T47D (cell line): ENCODE data around the gene BRD3.
"Not testable (repeated sequence)": the region's sequence is repeated elsewhere in the genome, so short reads cannot be mapped to it uniquely, and the experiment has no call there.

Experiments used
- DNase-seq, 2 experiments: peaks; one replicate each; pipeline versions ENCODE4 v3.0.0 to v3.0.0-alpha.2; 2011 to 2012; ENCODE audit warnings: low read depth in 1 of 2, low spot score in 1 of 2
- JUND ChIP-seq: IDR thresholded peaks from 2 replicates; pipeline ENCODE4 v1.6.1; 2012; ENCODE audit warnings: low read depth
- in situ Hi-C: cut with HindIII; loops from 2 replicates; pipeline ENCODE4 v1.10.0; 2016; ENCODE audit warnings: low sequenced_read_pairs, low pct_unique_long_range_greater_than_20kb

The BRD3 gene

DNA sequence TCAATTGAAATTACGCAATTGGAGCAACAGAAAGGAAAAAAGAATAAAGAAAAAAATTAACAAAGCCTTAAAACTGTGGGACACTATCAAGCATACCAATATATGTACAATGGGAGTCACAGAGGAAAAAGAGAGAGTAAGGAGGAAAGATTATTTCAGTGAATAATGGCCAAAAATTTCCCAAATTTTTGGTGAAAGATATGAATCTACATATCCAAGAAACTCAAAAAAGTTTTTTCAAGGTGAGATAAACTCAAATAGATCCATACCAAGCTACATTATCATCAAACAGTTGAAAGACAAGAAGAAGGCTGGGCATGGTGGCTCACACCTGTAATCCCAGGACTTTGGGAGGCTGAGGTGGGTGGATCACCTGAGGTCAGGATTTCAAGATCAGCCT lies 8.8 kb upstream of the BRD3 start:
- in situ Hi-C loops = no loop called here
- TF ChIP-seq JUND = no peak
- DNase-seq = no peak

DNA sequence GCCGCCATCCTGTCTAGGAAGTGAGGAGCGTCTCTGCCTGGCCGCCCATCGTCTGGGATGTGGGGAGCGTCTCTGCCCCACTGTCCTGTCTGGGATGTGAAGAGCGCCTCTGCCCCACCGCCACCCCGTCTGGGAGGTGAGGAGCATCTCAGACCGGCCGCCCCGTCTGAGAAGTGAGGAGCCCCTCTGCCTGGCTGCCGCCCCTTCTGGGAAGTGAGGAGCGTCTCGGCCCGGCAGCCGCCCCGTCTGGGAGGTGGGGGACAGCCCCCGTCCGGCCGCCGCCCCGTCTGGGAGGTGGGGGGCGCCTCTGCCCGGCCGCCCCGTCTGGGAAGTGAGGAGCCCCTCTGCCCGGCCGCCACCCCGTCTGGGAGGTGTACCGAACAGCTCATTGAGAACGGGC lies 7.9 kb upstream of the BRD3 start:
- DNase-seq, in situ Hi-C loops: not testable (repeated sequence)

DNA sequence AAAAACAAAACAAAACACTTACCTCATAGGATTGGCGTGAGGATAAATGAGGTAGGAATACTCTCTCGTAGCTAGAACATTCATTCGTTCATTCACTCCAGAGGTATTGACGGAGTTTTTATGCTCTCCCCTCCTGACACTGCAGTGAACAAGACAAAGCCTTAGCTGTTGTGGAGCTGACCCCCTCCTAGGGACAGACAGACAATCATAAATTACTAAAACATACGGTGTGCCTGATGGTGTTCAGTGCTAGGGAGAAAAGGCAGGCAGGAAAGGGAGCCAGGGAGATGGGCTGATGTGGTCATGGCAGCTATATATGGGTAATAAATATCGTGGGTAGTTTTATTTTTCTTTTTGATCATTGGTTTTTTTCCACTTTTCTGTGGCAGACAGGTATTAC lies 5.7 kb upstream of the BRD3 start:
- DNase-seq = peak in 1 of 2 experiments; percentile 11
- no peak for TF ChIP-seq JUND
- in situ Hi-C loops = no loop called here

DNA sequence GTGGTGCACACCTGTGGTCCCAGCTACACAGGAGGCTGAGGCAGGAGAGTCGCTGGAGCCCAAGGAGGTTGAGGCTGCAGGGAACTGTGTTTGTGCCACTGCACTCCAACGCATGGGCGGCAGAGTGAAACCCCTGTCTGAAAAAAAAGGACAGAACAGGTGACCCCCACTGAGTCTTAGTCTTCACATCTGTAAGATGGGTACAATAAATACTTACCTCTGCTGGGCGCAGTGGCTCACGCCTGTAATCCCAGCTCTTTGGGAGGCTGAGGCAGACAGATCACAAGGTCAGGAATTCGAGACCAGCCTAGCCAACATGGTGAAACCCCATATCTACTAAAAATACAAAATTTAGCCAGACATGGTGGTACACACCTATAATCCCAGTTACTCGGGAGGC lies 4.9 kb upstream of the BRD3 start:
- DNase-seq, in situ Hi-C loops: not testable (repeated sequence)

DNA sequence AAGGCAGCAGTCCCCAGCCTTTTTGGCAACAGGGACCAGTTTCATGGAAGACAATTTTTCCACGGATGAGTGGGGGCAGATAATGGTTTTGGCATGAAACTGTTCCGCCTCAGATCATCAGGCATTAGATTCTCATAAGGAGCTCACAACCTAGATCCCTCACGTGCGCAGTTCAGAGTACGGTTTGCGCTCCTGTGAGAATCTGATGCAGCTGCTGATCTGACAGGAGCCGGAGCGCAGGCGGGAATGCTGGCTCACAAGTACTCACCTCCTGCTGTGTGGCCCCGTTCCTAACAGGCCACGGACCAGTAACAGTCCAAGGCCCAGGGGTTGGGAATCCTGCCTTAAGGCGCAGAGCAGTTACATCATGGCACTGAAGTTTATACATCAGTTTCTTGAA lies 3.3 kb upstream of the BRD3 start:
- in situ Hi-C loops = no loop called here
- TF ChIP-seq JUND = no peak
- no peak for DNase-seq

DNA sequence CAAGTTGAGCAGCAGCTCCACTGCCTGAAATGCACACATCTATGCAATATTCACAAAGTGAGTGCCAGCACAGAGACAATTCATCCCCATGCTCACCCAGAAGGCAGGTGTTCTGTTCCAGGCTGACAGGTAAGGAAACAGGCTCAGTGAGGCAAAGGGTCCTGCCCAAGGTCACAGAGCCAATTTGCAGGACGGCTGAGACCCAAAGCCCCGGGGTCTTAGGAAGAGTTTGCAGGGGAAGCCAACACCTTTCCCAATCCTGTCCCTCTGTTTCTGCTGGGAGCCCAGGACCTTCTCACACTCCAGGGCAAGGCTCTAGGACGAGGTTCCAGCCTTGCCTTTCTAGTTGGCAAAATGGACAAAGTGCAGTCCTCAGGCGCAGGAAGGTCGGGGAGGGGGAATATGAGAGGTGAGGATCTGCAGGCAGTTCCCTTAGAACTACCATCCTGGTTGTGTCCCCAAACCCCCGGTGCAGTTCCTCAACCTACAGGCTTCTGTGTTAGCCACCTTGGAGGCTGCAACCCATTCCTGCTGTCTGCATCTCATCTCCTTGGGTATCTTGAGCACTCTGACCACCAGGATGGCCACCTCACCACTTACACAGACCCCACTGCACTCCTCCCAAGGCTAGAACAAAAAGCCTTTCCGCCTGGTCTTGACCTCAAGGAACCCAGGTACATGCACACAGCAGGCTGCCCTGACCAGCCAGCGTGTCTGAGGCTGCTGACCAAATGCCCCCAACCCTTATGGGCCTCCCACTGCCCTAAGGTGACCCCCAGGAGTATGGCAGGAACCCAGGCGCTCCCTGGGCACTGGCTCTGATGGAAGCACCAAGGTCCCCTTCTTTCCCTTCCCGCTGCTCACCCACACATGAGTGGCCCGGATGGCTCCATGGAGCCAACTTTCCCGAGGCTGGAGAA lies 1.9 kb upstream of the BRD3 start:
- no peak for TF ChIP-seq JUND

DNA sequence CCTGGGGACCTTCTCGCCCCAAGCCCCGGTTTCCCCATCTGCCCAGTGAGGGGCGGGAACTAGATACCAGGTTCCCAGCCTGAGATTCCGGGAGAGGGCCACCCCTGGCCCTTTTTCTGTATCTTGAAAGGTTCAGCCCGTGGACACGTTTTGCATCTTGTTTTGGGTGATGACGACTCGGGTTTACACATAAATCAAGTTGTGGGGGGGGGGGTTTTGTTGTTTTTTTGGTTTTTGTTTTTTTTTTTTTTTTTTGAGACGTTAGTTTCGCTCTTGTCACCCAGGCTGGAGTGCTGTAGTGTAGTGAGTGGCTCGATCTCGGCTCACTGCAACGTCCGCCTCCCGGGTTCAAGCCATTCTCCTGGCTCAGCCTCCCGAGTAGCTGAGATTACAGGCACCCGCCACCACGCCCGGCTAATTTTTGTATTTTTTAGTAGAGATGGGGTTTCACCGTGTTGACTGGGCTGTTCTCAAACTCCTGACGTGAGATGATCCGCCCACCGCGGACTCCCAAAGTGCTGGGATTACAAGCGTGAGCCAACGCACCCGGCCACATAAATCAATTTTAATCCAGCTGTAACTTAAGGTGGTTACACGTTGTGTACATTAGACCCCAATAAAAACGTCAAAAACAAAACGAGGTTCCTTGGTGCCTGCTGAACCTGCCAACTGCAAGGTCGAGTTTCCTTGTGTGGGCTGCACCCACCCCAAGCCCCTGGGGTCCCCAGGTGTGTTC lies 1.1 kb upstream of the BRD3 start:
- TF ChIP-seq JUND = no peak
- DNase-seq = peak in 1 of 2 experiments; percentile 56
- in situ Hi-C loops = no loop called here

More for the DNA sequence above, 1.9 kb upstream of the BRD3 start:
- no peak for DNase-seq
- in situ Hi-C loops = no loop called here

DNA sequence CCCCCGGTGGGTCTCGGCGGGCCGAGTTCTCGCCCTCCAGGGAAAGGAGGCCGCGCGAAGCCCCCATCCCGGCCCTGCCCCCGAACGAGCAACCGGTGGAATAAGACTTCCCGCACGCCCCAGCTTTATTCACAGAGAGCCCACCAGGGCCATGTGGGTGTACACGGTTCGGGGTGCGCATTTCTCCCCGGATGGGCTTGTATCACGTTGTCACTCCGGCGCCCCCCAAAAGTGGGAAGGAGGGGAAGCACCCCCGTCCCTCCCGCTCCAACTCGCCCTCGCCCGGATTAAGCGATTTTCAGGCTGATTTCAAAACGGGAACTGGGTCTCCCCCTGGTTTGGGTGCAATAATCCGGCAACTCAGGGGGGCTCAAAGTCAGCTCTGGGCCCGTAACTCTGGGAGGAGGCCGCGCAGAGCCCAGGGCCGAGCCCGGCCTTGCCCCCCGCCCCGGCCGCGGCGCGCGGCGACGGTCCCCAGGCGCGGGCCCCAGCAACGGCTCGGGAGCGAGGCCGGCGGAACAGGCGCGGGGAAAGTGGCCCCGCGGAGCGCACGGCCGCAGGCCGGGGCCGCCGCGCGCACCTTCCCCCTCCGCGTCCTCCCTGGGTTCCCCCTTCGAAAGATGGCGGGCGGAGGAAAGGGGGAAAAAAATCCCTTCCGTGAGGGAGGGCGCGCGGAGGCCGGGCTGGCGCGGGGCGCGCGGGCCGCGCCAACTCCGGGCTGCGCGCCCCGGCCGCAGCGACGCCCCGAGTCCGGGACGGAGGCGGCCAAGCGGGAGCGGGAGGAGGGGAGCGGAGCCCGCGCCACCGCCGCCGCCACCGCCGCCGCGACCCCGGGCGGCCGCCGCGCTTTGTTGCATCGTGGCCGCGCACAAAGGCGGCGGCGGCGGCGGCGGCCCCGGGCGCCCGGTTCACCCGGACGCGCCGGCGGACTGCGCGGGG lies 644 bp downstream of the BRD3 start:
- peak in 1 of 2 experiments; percentile 36 for DNase-seq
- TF ChIP-seq JUND = no peak
- in situ Hi-C loops = no loop called here

DNA sequence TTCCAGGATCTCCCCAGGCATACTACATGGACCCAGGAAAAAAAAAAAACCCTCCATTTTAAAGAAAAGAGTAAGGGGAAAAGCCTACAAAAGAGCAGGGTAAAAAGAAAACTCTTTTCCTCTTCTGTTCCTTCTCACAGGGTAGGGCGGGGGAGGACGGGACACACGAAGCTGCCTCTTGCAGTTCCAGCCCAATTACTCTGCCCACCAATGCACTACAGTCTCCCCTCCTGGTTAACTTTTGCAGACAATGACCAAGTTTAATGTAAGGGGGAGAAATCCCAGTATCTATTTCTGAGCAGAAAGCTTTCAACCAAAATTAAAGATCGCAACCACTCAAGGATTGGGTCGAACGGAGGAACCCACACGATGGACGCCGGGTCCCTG lies 1.3 kb downstream of the BRD3 start:
- peak in 1 of 2 experiments; percentile 59 for DNase-seq
- TF ChIP-seq JUND = no peak
- in situ Hi-C loops = no loop called here

DNA sequence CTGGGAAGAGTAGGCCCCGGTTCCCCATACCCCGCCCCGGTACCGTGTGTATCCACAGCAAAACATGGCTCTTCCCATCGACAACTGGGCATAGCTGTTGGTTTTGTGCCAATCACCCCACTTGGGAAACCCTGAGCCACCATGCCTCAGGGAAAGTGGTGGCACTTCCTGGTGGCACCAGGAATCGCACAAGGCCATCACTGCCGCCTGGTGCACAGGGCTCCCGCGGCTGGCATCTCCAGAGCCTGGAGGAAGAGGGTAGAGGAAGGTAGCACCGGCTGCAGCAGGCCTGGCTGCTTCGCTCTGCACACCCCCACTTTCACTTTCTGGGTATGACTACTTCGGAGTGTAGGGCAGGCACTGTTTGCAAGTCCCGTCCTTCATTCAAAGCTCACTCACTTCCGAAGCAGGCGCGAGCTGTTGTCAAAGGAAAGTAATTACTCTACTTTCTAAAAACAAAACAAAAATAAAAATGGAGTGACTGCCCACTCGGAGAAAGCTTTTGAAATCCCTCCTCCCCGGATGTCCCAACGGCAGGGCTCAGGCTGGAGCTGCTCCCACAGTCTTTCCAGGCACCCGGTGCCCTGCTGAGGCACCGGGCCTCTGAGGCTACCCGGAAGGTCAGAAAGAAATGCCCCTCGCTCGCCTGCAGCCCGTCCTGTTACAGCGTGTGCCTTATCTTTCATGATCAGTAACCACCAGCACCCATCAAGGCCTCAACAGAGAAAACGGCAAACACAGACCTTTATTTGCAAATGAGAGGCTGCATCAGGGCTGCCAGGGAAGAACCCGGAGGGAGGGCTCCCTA lies 2.0 kb downstream of the BRD3 start:
- in situ Hi-C loops = no loop called here
- peak; percentile 74 to 93 for DNase-seq
- TF ChIP-seq JUND = no peak

DNA sequence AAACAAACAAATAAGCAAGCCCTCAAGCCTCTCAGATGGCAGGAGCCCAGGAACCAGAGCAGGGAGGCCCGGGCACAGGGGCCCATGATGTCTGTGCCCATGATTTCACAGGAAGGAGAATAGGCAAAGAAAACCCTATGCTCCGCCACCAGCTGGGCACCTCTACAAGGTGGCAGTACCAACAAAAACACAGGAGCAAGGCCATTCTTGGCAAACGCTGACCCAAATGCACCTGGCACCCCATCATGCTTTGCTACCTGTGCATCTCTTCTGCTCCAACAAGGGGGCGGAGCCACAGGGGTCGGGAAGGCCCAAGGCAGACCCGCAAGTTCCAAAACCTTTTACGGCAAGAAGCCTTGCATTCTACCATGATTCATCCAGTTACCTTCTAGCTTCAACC lies 3.1 kb downstream of the BRD3 start:
- no peak for TF ChIP-seq JUND
- no peak for DNase-seq
- in situ Hi-C loops = no loop called here
